ENCODE results near the gene SRSF11. TPM values are rescaled to one million over a fixed set of nuclear protein-coding genes. Genes with fewer than 3 reads are reported as not detected.

The SRSF11 gene
- total RNA-seq, 4 donors from 2014 or later, result 179 to 306 (median 204) TPM

DNA sequence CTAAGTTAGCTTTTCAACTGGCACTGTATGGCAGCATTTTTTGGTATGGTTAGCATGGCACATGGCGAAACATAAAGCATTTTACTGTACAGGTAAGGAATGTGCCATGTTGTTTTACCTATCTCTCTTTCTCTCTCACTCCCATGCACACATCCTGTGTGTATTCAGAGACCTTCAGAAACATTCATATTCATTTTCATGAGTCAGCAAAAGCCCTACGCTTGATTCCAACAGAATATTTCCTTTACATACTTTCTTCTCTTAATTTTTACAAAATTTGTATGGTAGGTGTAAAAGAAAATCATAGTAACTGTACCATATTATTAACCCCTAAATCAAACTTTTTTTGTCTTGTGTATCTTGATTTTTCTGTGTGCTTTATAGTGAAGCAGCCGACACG, 10.3 kb downstream of the SRSF11 start:
- peaks cover 0 to 17% (median 4%) of the 10 kb centered on the region in 4 donors for H3K4me1 ChIP-seq
- TF ChIP-seq POLR2A (IDR thresholded peaks at IDR 0.05) (no peak), EP300 (IDR thresholded peaks at IDR 0.05) (no peak)
- TF ChIP-seq, protein P1, sequence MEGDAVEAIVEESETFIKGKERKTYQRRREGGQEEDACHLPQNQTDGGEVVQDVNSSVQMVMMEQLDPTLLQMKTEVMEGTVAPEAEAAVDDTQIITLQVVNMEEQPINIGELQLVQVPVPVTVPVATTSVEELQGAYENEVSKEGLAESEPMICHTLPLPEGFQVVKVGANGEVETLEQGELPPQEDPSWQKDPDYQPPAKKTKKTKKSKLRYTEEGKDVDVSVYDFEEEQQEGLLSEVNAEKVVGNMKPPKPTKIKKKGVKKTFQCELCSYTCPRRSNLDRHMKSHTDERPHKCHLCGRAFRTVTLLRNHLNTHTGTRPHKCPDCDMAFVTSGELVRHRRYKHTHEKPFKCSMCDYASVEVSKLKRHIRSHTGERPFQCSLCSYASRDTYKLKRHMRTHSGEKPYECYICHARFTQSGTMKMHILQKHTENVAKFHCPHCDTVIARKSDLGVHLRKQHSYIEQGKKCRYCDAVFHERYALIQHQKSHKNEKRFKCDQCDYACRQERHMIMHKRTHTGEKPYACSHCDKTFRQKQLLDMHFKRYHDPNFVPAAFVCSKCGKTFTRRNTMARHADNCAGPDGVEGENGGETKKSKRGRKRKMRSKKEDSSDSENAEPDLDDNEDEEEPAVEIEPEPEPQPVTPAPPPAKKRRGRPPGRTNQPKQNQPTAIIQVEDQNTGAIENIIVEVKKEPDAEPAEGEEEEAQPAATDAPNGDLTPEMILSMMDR (IDR thresholded peaks at IDR 0.05), result no peak
- no peak overlapping the region for H3K27ac ChIP-seq
- H3K9me3 ChIP-seq, result no peaks in the 10 kb centered on the region
- H3K36me3 ChIP-seq, result peaks cover 3 to 80% (median 35%) of the 10 kb centered on the region in 3 donors
- no peak for DNase-seq (ENCODE audit: low spot score in 2 of 2)
- 93 to 94% methylated on average over 4 of the region's 4 CpGs for WGBS, 2 donors
- H3K27me3 ChIP-seq, result no peaks in the 10 kb centered on the region
- no peak overlapping the region for H3K4me3 ChIP-seq

DNA sequence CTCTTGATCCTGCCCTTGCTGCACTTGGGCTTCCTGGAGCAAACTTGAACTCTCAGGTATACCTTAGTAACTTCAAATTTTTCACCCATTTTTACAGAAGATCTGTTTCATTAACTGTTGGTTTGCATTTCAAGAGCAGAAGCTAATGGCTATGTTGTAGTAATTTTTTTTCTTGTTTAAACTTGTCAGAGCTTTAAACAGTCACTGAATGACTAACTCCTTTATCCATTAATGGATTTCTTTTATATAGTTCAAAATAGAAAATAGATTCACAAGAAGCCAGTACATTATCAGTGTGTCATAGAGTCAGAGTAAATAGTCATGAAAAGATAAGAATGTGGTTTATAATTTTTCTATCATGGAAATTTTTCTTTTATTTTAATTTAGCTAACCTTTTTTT, 13.6 kb downstream of the SRSF11 start:
- peaks cover 3 to 98% (median 51%) of the 10 kb centered on the region in 3 donors for H3K36me3 ChIP-seq
- TF ChIP-seq, protein P1 (IDR thresholded peaks at IDR 0.05), result no peak
- H3K4me3 ChIP-seq, result no peak overlapping the region
- H3K27me3 ChIP-seq, result no peaks in the 10 kb centered on the region
- no peaks in the 10 kb centered on the region for H3K9me3 ChIP-seq
- H3K4me1 ChIP-seq, result no peaks in the 10 kb centered on the region
- H3K27ac ChIP-seq, result no peak overlapping the region
- no peak for DNase-seq (ENCODE audit: low spot score in 2 of 2)

DNA sequence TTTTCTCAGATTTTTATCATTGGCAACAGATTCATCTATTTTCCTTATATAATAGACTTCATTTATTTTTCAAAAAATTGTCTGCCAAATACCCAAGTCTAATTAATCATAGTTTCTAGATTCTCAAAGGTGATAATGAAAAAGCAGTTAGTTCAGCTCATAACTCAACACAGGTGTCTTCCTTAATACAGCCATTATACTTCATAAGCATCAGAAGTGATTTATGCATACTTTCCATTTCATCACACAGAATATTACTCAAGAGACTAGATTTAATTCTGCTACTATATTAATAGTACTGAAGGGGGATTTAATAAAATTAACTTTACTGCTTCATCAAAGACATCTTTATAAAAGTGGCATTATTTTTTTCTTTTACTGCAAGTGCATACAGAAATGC, 18.8 kb downstream of the SRSF11 start:
- DNase-seq (ENCODE audit: low spot score in 2 of 2), result no peak
- no peaks in the 10 kb centered on the region for H3K4me1 ChIP-seq
- no peaks in the 10 kb centered on the region for H3K9me3 ChIP-seq
- no peak overlapping the region for H3K4me3 ChIP-seq
- no peaks in the 10 kb centered on the region for H3K27me3 ChIP-seq
- H3K27ac ChIP-seq, result no peak overlapping the region
- H3K36me3 ChIP-seq, result peaks cover 3 to 95% (median 53%) of the 10 kb centered on the region in 3 donors
- TF ChIP-seq, protein P1 (IDR thresholded peaks at IDR 0.05), result no peak
- TF ChIP-seq POLR2A (IDR thresholded peaks at IDR 0.05) (no peak), EP300 (IDR thresholded peaks at IDR 0.05) (no peak)

DNA sequence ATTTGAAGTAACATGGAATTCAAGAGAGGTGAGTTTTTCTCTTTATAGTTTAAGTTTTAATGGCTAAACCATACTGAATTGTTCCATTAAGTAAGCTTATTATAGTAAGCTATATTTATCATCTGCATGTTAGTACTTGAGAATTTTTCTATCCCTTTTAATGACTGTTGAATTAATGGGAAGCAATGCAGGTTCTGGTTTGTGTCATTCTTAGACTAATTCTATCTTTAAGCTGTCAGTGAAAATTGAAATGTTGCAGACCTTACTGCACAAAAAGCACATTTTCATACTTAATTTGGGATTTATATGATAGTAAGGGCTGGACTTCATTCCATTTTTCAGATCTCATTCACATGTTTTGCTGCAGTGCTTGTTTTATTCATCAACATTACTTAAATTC, 25.9 kb downstream of the SRSF11 start:
- Histone ChIP-seq H3K27me3 (no peaks in the 10 kb centered on the region), H3K36me3 (peaks cover 9 to 95% (median 49%) of the 10 kb centered on the region in 3 donors), H3K9me3 (no peaks in the 10 kb centered on the region), H3K27ac (no peak overlapping the region), H3K4me3 (no peak overlapping the region), H3K4me1 (no peaks in the 10 kb centered on the region)
- DNase-seq (ENCODE audit: low spot score in 2 of 2), result no peak
- no peak for TF ChIP-seq POLR2A (IDR thresholded peaks at IDR 0.05)

DNA sequence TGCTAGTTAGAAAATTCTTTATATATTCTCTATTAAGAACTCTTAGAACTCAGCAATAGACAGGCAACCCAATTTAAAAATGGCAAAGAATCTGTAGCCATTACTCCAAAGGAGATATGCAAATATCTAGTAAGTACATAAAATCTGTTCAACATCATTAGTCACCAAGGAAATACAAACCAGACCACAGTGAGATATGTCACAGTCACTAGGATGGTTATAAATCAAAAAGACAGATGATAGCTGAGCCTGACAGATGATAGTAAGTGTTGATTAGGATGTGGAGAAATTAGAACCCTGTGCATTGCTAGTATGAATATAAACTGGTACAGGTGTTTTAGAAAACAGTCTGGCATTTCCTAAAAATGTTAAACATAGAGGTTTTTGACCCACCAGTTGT, 26.6 kb downstream of the SRSF11 start:
- Histone ChIP-seq H3K36me3 (peaks cover 9 to 93% (median 44%) of the 10 kb centered on the region in 3 donors), H3K27ac (no peak overlapping the region), H3K4me1 (no peaks in the 10 kb centered on the region), H3K9me3 (no peaks in the 10 kb centered on the region), H3K4me3 (no peak overlapping the region), H3K27me3 (no peaks in the 10 kb centered on the region)
- no peak for DNase-seq (ENCODE audit: low spot score in 2 of 2)
- TF ChIP-seq, protein P1 (IDR thresholded peaks at IDR 0.05), result no peak
- TF ChIP-seq POLR2A (IDR thresholded peaks at IDR 0.05) (no peak), EP300 (IDR thresholded peaks at IDR 0.05) (no peak)

DNA sequence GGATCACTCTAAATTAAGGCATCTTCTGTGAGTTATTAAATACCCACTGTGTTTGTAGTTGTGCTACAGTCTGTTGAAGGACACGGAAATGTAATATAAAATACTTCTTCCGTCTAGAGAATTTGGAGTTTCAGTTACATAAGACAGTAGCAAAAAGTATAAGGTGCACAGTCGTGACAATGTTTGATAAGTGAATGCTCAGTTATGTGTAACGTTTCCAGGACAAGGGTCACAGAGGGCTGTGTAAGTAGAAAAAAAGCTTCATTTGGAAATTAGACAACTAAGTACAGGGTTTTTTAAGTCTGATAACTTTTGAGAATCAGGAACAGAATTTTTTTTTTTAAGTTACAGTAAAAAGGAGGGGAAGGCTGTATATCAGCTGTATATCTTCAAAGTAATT, 27.5 kb downstream of the SRSF11 start:
- no peaks in the 10 kb centered on the region for H3K27me3 ChIP-seq
- TF ChIP-seq POLR2A (IDR thresholded peaks at IDR 0.05) (no peak), EP300 (IDR thresholded peaks at IDR 0.05) (no peak)
- TF ChIP-seq, protein P1 (IDR thresholded peaks at IDR 0.05), result no peak
- H3K4me3 ChIP-seq, result no peak overlapping the region
- no peaks in the 10 kb centered on the region for H3K9me3 ChIP-seq
- DNase-seq (ENCODE audit: low spot score in 2 of 2), result no peak
- H3K27ac ChIP-seq, result no peak overlapping the region
- no peaks in the 10 kb centered on the region for H3K4me1 ChIP-seq
- 75 to 82% methylated on average over 4 of the region's 4 CpGs for WGBS, 2 donors
- H3K36me3 ChIP-seq, result peaks cover 9 to 95% (median 44%) of the 10 kb centered on the region in 3 donors
